Measurements from ENCODE around the gene STC2. TPM values are rescaled to one million over a fixed set of nuclear protein-coding genes. Genes with fewer than 3 reads are reported as not detected.
"Not testable (repeated sequence)": the region's sequence is repeated elsewhere in the genome, so short reads cannot be mapped to it uniquely, and the experiment has no call there.

The STC2 gene
- total RNA-seq, 2 experiments from 2014 or later: 40.9 to 45.9 TPM

DNA sequence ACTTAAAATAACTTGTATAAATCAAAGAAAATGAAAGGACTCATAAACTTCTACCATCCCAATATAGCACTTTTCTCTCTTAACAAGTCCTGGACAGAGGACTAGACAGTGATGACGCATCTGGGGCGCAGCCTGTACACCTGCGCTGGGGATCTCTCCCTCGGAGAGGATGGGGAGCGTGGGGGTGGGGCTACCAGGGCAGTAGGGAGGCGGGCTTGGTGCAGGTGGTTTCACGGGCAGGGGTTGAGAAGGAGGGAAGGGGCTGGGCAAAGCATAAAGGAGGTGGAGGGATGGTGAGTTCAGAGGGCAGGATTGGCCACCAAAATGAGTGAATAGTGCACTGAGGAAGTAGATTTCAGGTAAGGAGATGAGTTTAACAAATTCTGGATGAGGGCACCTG, 41.1 kb downstream of the STC2 start:
- H3K27ac Mint-ChIP-seq: no peak overlapping the region
- ATAC-seq (no peak), DNase-seq (no peak)
- no peak overlapping the region for H3K4me3 Mint-ChIP-seq
- peaks cover 16% of the 10 kb centered on the region for H3K4me1 Mint-ChIP-seq (ENCODE audit: low read depth)
- intact Hi-C loops (cut with micrococcal nuclease): loop anchor here (10.0 kb wide), 1 partner anchor 312 kb away; no protein-coding TSS in a partner anchor
- H3K36me3 Mint-ChIP-seq (ENCODE audit: low read depth): no peaks in the 10 kb centered on the region
- CTCF ChIA-PET: interaction anchor here (0.8 to 0.9 kb wide), 2 partner anchors 22 to 45 kb away, joined by 3 read pairs; no protein-coding TSS in a partner anchor
- H3K9me3 Mint-ChIP-seq: peaks cover 4% of the 10 kb centered on the region
- peaks cover 58% of the 10 kb centered on the region for H3K27me3 Mint-ChIP-seq
- no peak for TF ChIP-seq CTCF (IDR thresholded peaks at IDR 0.05)
- POLR2A ChIA-PET: no interaction called here

- Mint-ChIP-seq H3K27me3 (peaks cover 49% of the 10 kb centered on the region), H3K4me1 (ENCODE audit: low read depth) (peaks cover 16% of the 10 kb centered on the region)
- intact Hi-C loops (cut with micrococcal nuclease): loop anchor here (10.0 kb wide), 1 partner anchor 310 kb away; no protein-coding TSS in a partner anchor
- CTCF ChIA-PET: interaction anchor here (0.7 to 2.8 kb wide), 5 partner anchors 9 to 301 kb away, joined by 3 to 14 read pairs (median 6); partner anchors contain the start of gene ATP6V0E1
- POLR2A ChIA-PET; H3K27ac Mint-ChIP-seq; H3K4me3 Mint-ChIP-seq; H3K36me3 Mint-ChIP-seq (ENCODE audit: low read depth); ATAC-seq; H3K9me3 Mint-ChIP-seq; DNase-seq: not testable (repeated sequence)
Measured at GRCh38 chr5:173284343-173284958, 43.8 kb downstream of the STC2 start.

DNA sequence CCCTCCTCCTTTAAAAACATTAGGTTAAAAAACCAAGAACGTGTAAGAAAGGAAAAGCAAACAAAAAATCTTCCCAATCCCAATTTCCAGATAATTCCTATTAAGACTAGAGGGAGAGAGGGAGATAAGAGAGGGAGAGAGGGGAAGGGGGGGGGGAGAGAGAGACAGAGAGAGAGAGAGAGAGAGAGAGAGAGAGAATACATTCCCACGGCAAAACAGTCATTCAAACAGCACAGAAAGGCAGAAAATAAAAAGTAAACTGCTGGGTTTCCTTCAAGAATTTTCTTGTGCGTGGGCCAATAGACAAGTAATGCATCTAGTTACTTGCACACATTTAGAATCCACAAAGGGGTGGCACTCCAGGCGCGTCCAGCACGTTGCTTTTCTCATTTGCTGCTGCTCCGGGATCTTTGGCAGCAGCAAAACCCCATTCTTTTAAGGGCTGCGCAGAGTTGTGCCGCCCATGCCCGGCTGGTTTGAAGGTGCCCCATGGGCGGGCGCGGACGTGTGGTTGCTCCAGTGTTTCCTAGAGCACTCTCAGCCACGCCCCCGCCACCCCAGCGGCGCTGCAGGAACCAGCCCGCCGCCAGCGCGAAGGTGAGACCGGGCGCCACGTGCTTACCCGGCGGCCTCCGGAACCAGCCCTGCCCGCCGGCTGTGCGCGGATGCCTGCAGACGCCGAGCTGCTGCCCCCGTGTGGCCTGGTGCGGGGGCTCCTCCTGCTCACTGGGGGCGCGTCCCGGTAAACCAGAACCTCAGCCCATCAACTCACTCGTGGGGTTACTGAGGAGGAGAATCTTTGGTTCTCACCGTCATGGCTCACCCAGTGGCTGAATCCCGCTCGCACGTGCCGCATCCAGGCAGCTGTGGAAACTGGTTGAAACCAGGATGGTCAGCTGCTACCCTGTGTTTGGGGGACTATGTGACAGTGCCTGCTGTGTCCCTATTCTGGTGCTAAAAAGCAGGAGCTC, 44.6 kb downstream of the STC2 start:
- TF ChIP-seq CTCF (IDR thresholded peaks at IDR 0.05): peak; percentile 68
- intact Hi-C loops (cut with micrococcal nuclease): loop anchor here (10.0 kb wide), 1 partner anchor 309 kb away; no protein-coding TSS in a partner anchor
- Mint-ChIP-seq H3K27me3 (peaks cover 47% of the 10 kb centered on the region), H3K27ac (no peak overlapping the region), H3K9me3 (peaks cover 4% of the 10 kb centered on the region), H3K4me1 (ENCODE audit: low read depth) (peaks cover 15% of the 10 kb centered on the region), H3K36me3 (ENCODE audit: low read depth) (no peaks in the 10 kb centered on the region), H3K4me3 (peak overlapping the region; percentile 41)
- ATAC-seq (peak; percentile 92), DNase-seq (peak; percentile 85)
- POLR2A ChIA-PET: no interaction called here
- CTCF ChIA-PET: interaction anchor here (0.7 to 2.8 kb wide), 5 partner anchors 10 to 300 kb away, joined by 3 to 14 read pairs (median 6); partner anchors contain the start of gene ATP6V0E1

- Mint-ChIP-seq H3K27ac (no peak overlapping the region), H3K9me3 (peaks cover 4% of the 10 kb centered on the region), H3K36me3 (ENCODE audit: low read depth) (no peaks in the 10 kb centered on the region), H3K27me3 (peaks cover 40% of the 10 kb centered on the region), H3K4me1 (ENCODE audit: low read depth) (peaks cover 8% of the 10 kb centered on the region), H3K4me3 (no peak overlapping the region)
- ChIA-PET POLR2A (no interaction called here), CTCF (interaction anchor here (1.5 kb wide), 1 partner anchor 290 kb away, joined by 3 read pairs; no protein-coding TSS in a partner anchor)
- intact Hi-C loops (cut with micrococcal nuclease): loop anchor here (10.0 kb wide), 1 partner anchor 308 kb away; no protein-coding TSS in a partner anchor
- ATAC-seq (no peak), DNase-seq (no peak)
- TF ChIP-seq CTCF (IDR thresholded peaks at IDR 0.05): no peak
Measured at GRCh38 chr5:173282916-173283315, 45.3 kb downstream of the STC2 start.

GRCh38 chr5:173281910-173282309, 46.3 kb downstream of the STC2 start:
- peaks cover 4% of the 10 kb centered on the region for H3K9me3 Mint-ChIP-seq
- CTCF ChIA-PET: interaction anchor here (1.5 kb wide), 1 partner anchor 291 kb away, joined by 3 read pairs; no protein-coding TSS in a partner anchor
- intact Hi-C loops (cut with micrococcal nuclease): loop anchor here (10.0 kb wide), 1 partner anchor 307 kb away; no protein-coding TSS in a partner anchor
- no peak for ATAC-seq
- peak; percentile 23 for DNase-seq
- no peak for TF ChIP-seq CTCF (IDR thresholded peaks at IDR 0.05)
- H3K27ac Mint-ChIP-seq: no peak overlapping the region
- H3K36me3 Mint-ChIP-seq (ENCODE audit: low read depth): no peaks in the 10 kb centered on the region
- H3K27me3 Mint-ChIP-seq: peaks cover 40% of the 10 kb centered on the region
- no peak overlapping the region for H3K4me3 Mint-ChIP-seq
- POLR2A ChIA-PET: no interaction called here
- H3K4me1 Mint-ChIP-seq (ENCODE audit: low read depth): peaks cover 2% of the 10 kb centered on the region

Data from activated CD8-positive, alpha-beta T cell treated with anti-CD3 and anti-CD28 coated beads for 36 hours (primary cell).